Activated B cell treated with CpG ODN at 0.5 μM for 24 hours (primary cell): ENCODE data around the gene ZNF689. TPM values are rescaled to one million over a fixed set of nuclear protein-coding genes. Genes with fewer than 3 reads are reported as not detected.
"Not testable (repeated sequence)": the region's sequence is repeated elsewhere in the genome, so short reads cannot be mapped to it uniquely, and the experiment has no call there.

Source experiments
- ATAC-seq: fragments of 200-7000 bp; cut with Tn5 transposase; one replicate; pipeline ENCODE4 v1.10.0; 2021; ENCODE audit warnings: low read depth, mild to moderate bottlenecking, moderate library complexity
- CTCF ChIA-PET: fragments of 350-600 bp; sonication (Branson Sonifier 250); formaldehyde crosslinking; loops from one replicate; lab custom pipeline; 2021; ENCODE audit warnings: antibody characterized with exemption; lab: Charles Lee
- POLR2A ChIA-PET: fragments of 350-600 bp; sonication (Branson Sonifier 250); formaldehyde crosslinking; loops from one replicate; lab custom pipeline; 2021; ENCODE audit warnings: antibody characterized with exemption; lab: Charles Lee
- DNase-seq: peaks from one replicate; pipeline ENCODE4 v3.0.0; 2022
- H3K27ac Mint-ChIP-seq: one replicate; pipeline ENCODE4 v1.8.0; 2020; ENCODE audit warnings: mixed read lengths
- H3K27me3 Mint-ChIP-seq: one replicate; pipeline ENCODE4 v1.8.0; 2021; ENCODE audit warnings: mixed read lengths
- H3K36me3 Mint-ChIP-seq: one replicate; pipeline ENCODE4 v1.8.0; 2021; ENCODE audit warnings: low read depth, mixed read lengths
- H3K4me1 Mint-ChIP-seq: one replicate; pipeline ENCODE4 v1.8.0; 2021; ENCODE audit warnings: mixed read lengths
- H3K4me3 Mint-ChIP-seq: one replicate; pipeline ENCODE4 v1.8.0; 2020; ENCODE audit warnings: mild to moderate bottlenecking, mixed read lengths
- H3K9me3 Mint-ChIP-seq: one replicate; pipeline ENCODE4 v1.8.0; 2020; ENCODE audit warnings: mixed read lengths
- CTCF ChIP-seq: fragments of 200-600 bp; IDR thresholded peaks from one replicate; pipeline ENCODE4 v1.8.0; 2022; ENCODE audit warnings: antibody characterized with exemption, mild to moderate bottlenecking
- intact Hi-C: fragments of 100-400 bp; cut with micrococcal nuclease; formaldehyde crosslinking; loops from one replicate; pipeline ENCODE4 v1.15.1; 2024
- total RNA-seq: library from RNA; stranded (reverse); gene quantifications from 2 replicates; pipeline ENCODE4 v1.2.3, GENCODE V29; 2022

ZNF689 gene
- total RNA-seq, 1 donor from 2014 or later, result 10.1 TPM

- Mint-ChIP-seq H3K9me3 (no peaks in the 10 kb centered on the region), H3K36me3 (peaks cover 48% of the 10 kb centered on the region), H3K4me3 (no peak overlapping the region), H3K27me3 (no peaks in the 10 kb centered on the region), H3K4me1 (peaks cover 3% of the 10 kb centered on the region), H3K27ac (no peak overlapping the region)
- ATAC-seq (no peak), DNase-seq (no peak)
- TF ChIP-seq CTCF, result no peak
- intact Hi-C loops, result no loop called here
- ChIA-PET POLR2A (interaction anchor here (0.6 to 0.7 kb wide), 2 partner anchors 129 to 173 kb away, joined by 3 read pairs; partner anchors contain the start of gene DCTPP1), CTCF (interaction anchor here (1.5 kb wide), 1 partner anchor 45 kb away, joined by 3 read pairs; the partner anchor contains the start of gene ZNF764)
Measured at GRCh38 chr16:30602616-30603277, 7.4 kb downstream of the ZNF689 start.

GRCh38 chr16:30601966-30602365 is 8.2 kb downstream of the ZNF689 start:
- ChIA-PET CTCF (interaction anchor here (1.5 kb wide), 1 partner anchor 44 kb away, joined by 3 read pairs; the partner anchor contains the start of gene ZNF764), POLR2A (no interaction called here)
- peaks cover 3% of the 10 kb centered on the region for H3K4me1 Mint-ChIP-seq
- no peak for ATAC-seq
- peaks cover 44% of the 10 kb centered on the region for H3K36me3 Mint-ChIP-seq
- no peak for DNase-seq
- no peak overlapping the region for H3K27ac Mint-ChIP-seq
- H3K4me3 Mint-ChIP-seq, result no peak overlapping the region
- no peaks in the 10 kb centered on the region for H3K27me3 Mint-ChIP-seq
- no peak for TF ChIP-seq CTCF
- intact Hi-C loops, result no loop called here
- no peaks in the 10 kb centered on the region for H3K9me3 Mint-ChIP-seq

- no peak for TF ChIP-seq CTCF
- no peak for ATAC-seq
- ChIA-PET POLR2A (interaction anchor here (0.6 to 3.4 kb wide), 4 partner anchors 9 to 537 kb away, joined by 3 to 11 read pairs (median 6); partner anchors contain the start of genes DCTPP1, ZNF689 and ZNF747), CTCF (no interaction called here)
- Mint-ChIP-seq H3K27me3 (no peaks in the 10 kb centered on the region), H3K36me3 (peaks cover 35% of the 10 kb centered on the region), H3K4me3 (no peak overlapping the region), H3K27ac (no peak overlapping the region), H3K9me3 (no peaks in the 10 kb centered on the region), H3K4me1 (peaks cover 3% of the 10 kb centered on the region)
- DNase-seq, result no peak
- intact Hi-C loops, result no loop called here
Measured at GRCh38 chr16:30600929-30601328, 9.3 kb downstream of the ZNF689 start.

GRCh38 chr16:30600215-30600614 is 10.0 kb downstream of the ZNF689 start:
- POLR2A ChIA-PET, result interaction anchor here (1.5 to 3.4 kb wide), 3 partner anchors 10 to 171 kb away, joined by 3 to 11 read pairs (median 7); partner anchors contain the start of genes DCTPP1, ZNF689 and ZNF747
- Mint-ChIP-seq H3K4me1 (peaks cover 3% of the 10 kb centered on the region), H3K4me3 (no peak overlapping the region), H3K36me3 (peaks cover 33% of the 10 kb centered on the region), H3K27ac (no peak overlapping the region), H3K27me3 (no peaks in the 10 kb centered on the region), H3K9me3 (no peaks in the 10 kb centered on the region)
- intact Hi-C loops, result no loop called here
- TF ChIP-seq CTCF, result no peak
- DNase-seq, result no peak
- ATAC-seq, result no peak
- CTCF ChIA-PET, result no interaction called here

GRCh38 chr16:30592871-30593270 is 17.3 kb downstream of the ZNF689 start:
- DNase-seq (no peak), ATAC-seq (no peak)
- Mint-ChIP-seq H3K9me3 (no peaks in the 10 kb centered on the region), H3K4me1 (no peaks in the 10 kb centered on the region), H3K27ac (no peak overlapping the region), H3K27me3 (no peaks in the 10 kb centered on the region), H3K36me3 (no peaks in the 10 kb centered on the region), H3K4me3 (no peak overlapping the region)
- POLR2A ChIA-PET, result interaction anchor here (0.6 to 1.0 kb wide), 2 partner anchors 66 to 189 kb away, joined by 4 read pairs; partner anchors contain the start of gene FBRS
- CTCF ChIA-PET, result interaction anchor here (0.6 kb wide), 1 partner anchor 163 kb away, joined by 3 read pairs; the partner anchor contains the start of gene DCTPP1
- TF ChIP-seq CTCF, result no peak
- intact Hi-C loops, result no loop called here

GRCh38 chr16:30590869-30591268 is 19.3 kb downstream of the ZNF689 start:
- H3K9me3 Mint-ChIP-seq, H3K27me3 Mint-ChIP-seq, ATAC-seq, H3K36me3 Mint-ChIP-seq, CTCF ChIA-PET, H3K4me3 Mint-ChIP-seq, intact Hi-C loops, H3K27ac Mint-ChIP-seq, H3K4me1 Mint-ChIP-seq, DNase-seq, POLR2A ChIA-PET: not testable (repeated sequence)

GRCh38 chr16:30589582-30589981 is 20.6 kb downstream of the ZNF689 start:
- CTCF ChIA-PET, DNase-seq, H3K27me3 Mint-ChIP-seq, ATAC-seq, H3K4me3 Mint-ChIP-seq, H3K36me3 Mint-ChIP-seq, intact Hi-C loops, H3K27ac Mint-ChIP-seq, H3K9me3 Mint-ChIP-seq, POLR2A ChIA-PET: not testable (repeated sequence)
- peaks cover 17% of the 10 kb centered on the region for H3K4me1 Mint-ChIP-seq
